Measurements from ENCODE around the gene SPATA31C2. TPM values are rescaled to one million over a fixed set of nuclear protein-coding genes. Genes with fewer than 3 reads are reported as not detected.
"Not testable (repeated sequence)": the region's sequence is repeated elsewhere in the genome, so short reads cannot be mapped to it uniquely, and the experiment has no call there.

SPATA31C2 gene
- total RNA-seq, 1 donor from 2014 or later, result not detected

GRCh38 chr9:88133552-88133951 is 4.7 kb downstream of the SPATA31C2 start:
- ATAC-seq; DNase-seq (ENCODE audit: low spot score); intact Hi-C loops (cut with DNase I): not testable (repeated sequence)

- ATAC-seq; intact Hi-C loops (cut with DNase I); DNase-seq (ENCODE audit: low spot score): not testable (repeated sequence)
Observed at GRCh38 chr9:88129556-88129955, 8.7 kb downstream of the SPATA31C2 start.

GRCh38 chr9:88127700-88128300 is 10.5 kb downstream of the SPATA31C2 start:
- DNase-seq (ENCODE audit: low spot score); intact Hi-C loops (cut with DNase I); ATAC-seq: not testable (repeated sequence)

GRCh38 chr9:88123413-88123812 is 14.9 kb downstream of the SPATA31C2 start:
- intact Hi-C loops (cut with DNase I); DNase-seq (ENCODE audit: low spot score); ATAC-seq: not testable (repeated sequence)

- intact Hi-C loops (cut with DNase I); ATAC-seq; DNase-seq (ENCODE audit: low spot score): not testable (repeated sequence)
Observed at GRCh38 chr9:88118121-88118520, 20.2 kb downstream of the SPATA31C2 start.

GRCh38 chr9:88114968-88115612 is 23.2 kb downstream of the SPATA31C2 start:
- ATAC-seq; DNase-seq (ENCODE audit: low spot score); intact Hi-C loops (cut with DNase I): not testable (repeated sequence)

- intact Hi-C loops (cut with DNase I); DNase-seq (ENCODE audit: low spot score); ATAC-seq: not testable (repeated sequence)
Observed at GRCh38 chr9:88114283-88114967, 23.9 kb downstream of the SPATA31C2 start.

GRCh38 chr9:88113156-88114130 is 24.8 kb downstream of the SPATA31C2 start:
- intact Hi-C loops (cut with DNase I); ATAC-seq; DNase-seq (ENCODE audit: low spot score): not testable (repeated sequence)

GRCh38 chr9:88110026-88110425 is 28.2 kb downstream of the SPATA31C2 start:
- DNase-seq (ENCODE audit: low spot score), result no peak
- ATAC-seq, result no peak
- intact Hi-C loops (cut with DNase I), result no loop called here

- intact Hi-C loops (cut with DNase I), result loop anchor here (10.0 kb wide), 1 partner anchor 466 kb away; no protein-coding TSS in a partner anchor
- DNase-seq (ENCODE audit: low spot score) (no peak), ATAC-seq (no peak)
Observed at GRCh38 chr9:88108779-88109178, 29.5 kb downstream of the SPATA31C2 start.

GRCh38 chr9:88106492-88106891 is 31.8 kb downstream of the SPATA31C2 start:
- ATAC-seq (peak; percentile 74), DNase-seq (ENCODE audit: low spot score) (no peak)
- intact Hi-C loops (cut with DNase I), result loop anchor here (10.0 kb wide), 1 partner anchor 468 kb away; no protein-coding TSS in a partner anchor

GRCh38 chr9:88092797-88093331 is 45.4 kb downstream of the SPATA31C2 start:
- ATAC-seq, result peak; percentile 89
- no peak for DNase-seq (ENCODE audit: low spot score)
- intact Hi-C loops (cut with DNase I), result no loop called here

GRCh38 chr9:88090151-88090581 is 48.1 kb downstream of the SPATA31C2 start:
- intact Hi-C loops (cut with DNase I), result no loop called here
- ATAC-seq (no peak), DNase-seq (ENCODE audit: low spot score) (no peak)

- intact Hi-C loops (cut with DNase I), result no loop called here
- ATAC-seq (no peak), DNase-seq (ENCODE audit: low spot score) (no peak)
Observed at GRCh38 chr9:88087906-88088305, 50.4 kb downstream of the SPATA31C2 start.

- ATAC-seq (no peak), DNase-seq (ENCODE audit: low spot score) (no peak)
- intact Hi-C loops (cut with DNase I), result no loop called here
Observed at GRCh38 chr9:88085476-88085875, 52.8 kb downstream of the SPATA31C2 start.

GRCh38 chr9:88084357-88085183 is 53.7 kb downstream of the SPATA31C2 start:
- DNase-seq (ENCODE audit: low spot score) (no peak), ATAC-seq (no peak)
- intact Hi-C loops (cut with DNase I), result no loop called here
